HG02981 (cell line): ENCODE measurements around the gene PCBP2.
"Not testable (repeated sequence)": the region's sequence is repeated elsewhere in the genome, so short reads cannot be mapped to it uniquely, and the experiment has no call there.

Experiments used
- ATAC-seq: cut with Tn5 transposase; IDR thresholded peaks from one replicate; pipeline ENCODE4 v1.9.1; 2021; ENCODE audit warnings: mild to moderate bottlenecking, moderate library complexity; ENCODE audit not compliant: unreplicated experiment

The PCBP2 gene

DNA sequence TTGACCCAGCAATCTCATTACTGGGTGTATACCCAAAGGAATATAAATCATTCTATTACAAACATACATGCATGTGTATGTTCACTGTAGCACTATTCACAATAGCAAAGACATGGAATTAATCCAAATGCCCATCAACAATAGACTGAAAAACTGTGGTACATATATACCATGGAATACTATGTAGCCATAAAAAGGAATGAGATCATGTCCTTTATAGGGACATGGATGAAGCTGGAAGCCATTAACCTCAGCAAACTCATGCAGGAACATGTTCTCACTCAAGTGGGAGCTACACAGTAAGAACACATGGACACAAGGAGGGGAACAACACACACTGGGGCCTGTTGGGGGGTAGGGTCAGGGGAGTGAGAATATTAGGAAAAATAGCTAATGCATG is 12.3 kb upstream of the PCBP2 start:
- ATAC-seq: not testable (repeated sequence)

DNA sequence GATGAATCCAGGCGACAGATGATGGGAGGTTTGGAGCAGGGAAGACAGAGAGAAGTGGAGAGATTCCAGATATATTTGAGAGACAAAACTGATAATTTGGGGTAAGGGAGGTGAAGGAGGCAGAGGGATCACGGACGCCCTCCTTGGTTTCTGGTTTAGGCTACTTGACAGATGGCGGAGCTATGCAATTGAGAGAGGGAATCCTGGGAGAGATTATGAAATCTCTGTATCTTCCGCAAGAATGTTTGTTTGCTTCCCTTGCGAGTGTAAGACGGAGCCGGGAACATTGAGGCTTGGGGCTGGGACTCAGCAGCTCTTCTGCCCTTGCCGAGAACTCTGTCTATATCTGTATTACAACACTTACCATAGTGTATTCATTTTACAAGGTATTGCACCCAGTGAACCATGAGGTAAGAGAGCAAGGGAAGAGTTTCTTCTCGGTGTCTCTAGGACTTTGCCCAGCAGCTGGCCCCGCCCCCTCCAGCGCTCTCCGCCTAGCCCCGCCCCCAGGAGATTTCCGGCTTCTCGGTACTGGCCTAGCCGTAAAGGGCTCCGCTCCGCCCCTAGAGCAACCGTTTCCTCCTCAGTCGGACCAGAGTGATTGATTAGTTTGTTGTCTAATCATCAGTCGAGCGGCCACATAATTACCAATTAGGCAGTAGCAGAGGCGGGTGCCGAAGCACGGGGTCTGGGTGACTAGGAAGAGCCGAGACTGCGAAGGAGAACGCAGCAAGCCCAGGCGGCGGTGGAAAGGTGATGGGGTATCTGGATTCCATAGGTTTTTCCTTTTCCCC is 10.7 kb upstream of the PCBP2 start, which contains the start of gene PRR13:
TSS of gene PRR13 (plus strand) at position 695 of the 794 bp plus-strand sequence. CDS start 981 bp downstream, outside the sequence.
- ATAC-seq: peak; percentile 100

DNA sequence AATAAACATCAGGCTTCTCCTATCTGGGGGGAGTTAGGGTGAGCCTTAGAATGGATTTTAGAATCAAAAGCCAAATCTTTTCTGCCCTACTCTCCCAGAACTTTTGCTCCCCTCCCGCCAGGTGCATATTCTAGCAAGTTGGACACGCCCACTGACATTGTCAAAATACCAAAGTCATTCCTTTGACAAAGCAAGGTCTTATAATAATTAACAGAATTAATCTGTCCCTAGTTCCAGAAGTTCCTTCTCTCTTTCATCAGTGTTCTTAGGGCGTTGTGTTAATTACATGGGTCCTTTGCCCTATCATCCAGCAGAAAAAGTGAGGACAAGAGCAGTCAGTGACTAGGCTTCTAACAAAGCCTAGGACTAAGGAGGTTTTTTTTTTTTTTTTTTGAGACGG is 7.9 kb upstream of the PCBP2 start:
- ATAC-seq: no peak

DNA sequence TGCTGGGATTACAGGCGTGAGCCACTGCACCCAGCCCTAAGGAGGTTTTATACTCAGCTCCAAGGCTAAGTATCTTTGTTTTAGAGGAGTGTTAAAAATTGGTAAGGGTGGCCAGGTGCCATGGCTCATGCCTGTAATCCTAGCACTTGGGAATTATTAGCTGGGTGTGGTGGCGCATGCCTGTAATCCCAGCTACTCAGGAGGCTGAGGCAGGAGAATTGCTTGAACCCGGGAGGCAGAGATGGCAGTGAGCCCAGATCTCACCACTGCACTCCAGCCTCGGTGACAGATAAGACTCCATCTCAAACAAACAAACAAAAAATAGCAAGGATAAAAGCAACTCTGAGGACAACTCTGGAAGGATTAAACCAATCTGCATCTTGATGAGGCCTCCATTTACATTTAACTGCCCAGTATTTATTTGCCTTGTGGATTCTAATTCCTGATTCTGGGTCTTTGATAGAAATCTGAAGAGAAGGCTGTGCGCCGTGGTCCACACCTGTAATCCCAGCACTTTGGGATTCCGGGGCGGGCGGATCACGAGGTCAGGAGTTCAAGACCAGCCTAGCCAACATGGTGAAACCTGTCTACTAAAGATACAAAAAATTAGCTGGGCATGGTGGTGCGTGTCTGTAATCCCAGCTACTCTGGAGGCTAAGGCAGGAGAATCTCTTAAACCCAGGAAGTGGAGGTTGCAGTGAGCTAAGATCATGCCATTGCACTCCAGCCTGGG is 7.1 kb upstream of the PCBP2 start:
- ATAC-seq: not testable (repeated sequence)

DNA sequence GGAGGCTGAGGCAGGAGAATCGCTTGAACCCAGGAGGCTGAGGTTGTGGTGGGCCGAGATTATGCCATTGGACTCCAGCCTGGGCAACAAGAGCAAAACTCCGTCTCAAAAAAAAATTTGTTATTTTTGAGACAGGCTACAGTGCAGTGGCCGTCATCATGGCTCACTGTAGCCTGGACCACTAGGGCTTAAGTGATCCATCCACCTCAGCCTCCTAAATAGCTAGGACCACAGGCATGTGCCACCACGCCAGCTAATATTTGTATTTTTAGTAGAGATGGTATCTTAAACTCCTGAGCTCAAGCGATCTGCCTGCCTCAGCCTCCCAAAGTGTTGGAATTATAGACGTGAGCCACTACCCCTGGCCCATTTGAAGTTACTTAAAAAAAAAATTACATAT is 966 bp upstream of the PCBP2 start:
- no peak for ATAC-seq

DNA sequence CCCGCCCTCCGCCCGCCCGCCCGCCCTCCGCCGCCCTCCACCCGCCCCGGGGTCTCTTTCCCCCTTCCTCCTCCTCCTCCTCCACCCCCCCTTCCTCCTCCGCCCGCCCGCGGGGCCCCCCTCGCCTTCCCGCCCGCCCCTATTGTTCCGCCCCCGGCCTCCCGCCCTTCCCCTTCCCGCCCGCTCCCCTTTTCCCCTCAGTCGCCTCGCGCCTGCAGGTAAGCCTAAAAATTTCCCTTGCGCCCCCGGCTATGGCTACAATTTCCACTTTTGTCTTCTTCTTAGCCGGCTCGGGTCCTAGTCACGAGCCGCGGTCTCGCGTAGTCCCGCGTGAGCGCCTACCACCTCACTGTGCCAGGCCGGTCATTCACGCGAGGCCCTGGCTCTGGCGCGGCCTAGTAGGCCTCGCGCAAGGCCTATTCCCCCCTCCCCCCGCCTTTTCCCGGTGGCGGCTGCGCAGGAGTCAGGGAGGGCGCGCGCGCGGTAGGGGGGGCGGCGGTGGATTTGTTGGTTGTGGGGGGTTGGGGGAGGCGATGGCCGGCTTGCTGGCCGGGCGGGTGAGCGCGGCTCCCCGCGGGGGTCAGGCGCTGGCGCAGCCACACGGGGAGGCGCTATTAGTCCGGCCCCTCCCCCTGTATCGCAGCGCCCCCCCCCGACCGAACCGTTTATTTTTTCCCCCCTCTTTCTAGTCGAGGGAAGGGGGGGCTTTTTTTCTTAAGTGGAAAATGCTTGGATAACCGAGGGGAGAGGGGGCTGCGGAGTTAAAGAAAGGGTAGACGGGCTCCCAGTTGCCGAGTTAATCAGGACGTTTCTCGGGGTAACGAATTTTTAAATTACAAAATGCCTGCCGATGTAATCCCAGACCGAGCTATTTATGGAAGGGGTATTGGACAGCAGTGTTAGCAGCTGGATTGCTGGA is 516 bp downstream of the PCBP2 start:
- peak; percentile 26 for ATAC-seq

DNA sequence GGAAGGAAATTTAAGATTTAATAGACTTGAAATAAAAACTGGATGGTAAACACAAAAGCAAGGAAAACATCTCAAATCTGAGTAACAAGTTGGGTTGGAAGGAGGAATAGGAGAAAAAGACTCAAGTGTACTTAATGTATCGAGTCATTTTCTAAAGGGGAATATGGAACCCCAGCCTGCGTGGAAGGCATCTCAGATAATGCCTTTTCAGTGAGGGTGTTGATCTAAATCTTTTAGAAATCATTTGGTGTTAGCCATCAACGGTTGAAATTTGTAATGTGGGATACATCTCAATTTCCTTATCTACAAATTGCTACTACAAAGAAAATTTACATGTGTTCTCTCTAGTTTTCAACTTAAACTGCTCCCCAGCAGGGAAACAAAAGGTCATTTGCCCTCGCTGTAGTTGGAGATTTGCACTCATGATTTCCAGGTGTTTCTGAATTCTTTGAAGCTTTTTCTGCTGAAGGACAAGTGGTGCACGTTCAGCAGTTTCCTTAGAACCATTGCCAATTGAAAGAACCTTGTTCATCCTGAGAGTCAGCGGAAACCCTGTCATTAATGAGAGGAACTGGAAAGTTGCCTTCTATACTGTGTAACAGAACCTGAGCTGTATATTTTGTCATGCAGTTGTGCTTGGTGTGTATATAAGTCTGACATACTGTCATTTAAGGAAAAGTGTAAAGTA is 2.2 kb downstream of the PCBP2 start:
- ATAC-seq: no peak

DNA sequence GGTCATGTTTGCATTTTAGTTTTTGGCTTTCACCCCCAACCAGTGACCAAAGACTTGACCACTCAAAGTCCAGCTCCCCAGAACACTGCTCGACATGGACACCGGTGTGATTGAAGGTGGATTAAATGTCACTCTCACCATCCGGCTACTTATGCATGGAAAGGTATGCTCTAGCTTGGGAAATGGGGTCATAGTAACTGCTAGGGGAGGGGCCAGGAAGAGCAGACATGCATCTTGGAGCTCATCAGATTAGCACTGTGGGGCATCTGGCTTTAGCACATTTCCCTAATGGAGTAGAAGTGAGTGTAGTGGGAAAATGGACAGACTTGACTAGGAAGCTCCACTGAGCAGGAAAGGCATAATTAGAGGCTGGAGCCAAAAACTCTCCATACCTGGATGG is 2.8 kb downstream of the PCBP2 start:
- ATAC-seq: no peak

DNA sequence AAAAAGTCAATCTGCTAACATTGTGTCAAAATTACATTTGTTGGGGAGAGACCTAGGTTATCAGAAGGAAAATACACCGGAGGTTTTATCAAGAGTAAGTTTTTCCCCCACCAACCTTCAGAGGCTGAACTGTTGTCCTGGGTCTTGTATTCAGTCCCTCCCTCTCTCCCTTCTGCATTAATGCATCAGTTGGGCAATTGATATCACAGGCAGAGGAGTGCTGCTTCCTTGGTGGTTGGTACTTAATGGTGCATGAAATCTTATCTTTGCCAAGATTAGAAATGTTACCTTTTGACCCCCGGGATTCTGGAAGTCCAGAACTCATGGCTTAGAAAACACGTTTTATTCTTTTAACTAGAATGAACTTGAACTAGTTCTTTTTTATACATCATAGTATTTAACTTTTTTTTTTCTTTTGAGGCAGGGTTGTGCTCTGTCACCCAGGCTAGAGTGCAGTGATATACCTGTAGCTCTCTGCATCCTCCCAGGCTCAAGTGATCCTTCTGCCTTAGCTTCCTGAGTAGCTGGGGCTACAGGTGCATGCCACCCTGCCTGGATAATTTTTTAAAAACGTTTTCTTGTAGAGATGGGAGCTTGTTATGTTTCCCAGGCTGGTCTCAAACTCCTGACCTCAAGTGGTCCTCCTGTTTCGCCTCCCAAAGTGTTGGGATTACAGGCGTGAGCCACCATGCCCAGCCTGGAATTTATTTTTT is 4.9 kb downstream of the PCBP2 start:
- ATAC-seq: no peak

DNA sequence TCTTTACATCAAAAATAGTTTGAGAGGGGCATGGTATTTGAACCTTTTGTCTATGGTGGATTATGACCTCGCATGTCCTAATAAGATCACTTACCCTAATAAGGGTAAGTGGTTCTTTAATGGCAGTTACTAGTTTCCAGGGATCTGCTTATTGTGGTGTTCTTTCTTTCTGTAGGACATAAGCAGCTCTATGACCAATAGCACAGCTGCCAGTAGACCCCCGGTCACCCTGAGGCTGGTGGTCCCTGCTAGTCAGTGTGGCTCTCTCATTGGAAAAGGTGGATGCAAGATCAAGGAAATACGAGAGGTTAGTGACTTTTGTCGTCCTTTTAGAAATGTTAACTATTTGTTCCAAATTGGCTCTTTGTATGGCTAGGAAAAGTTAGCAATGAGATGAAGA is 7.2 kb downstream of the PCBP2 start:
- no peak for ATAC-seq

DNA sequence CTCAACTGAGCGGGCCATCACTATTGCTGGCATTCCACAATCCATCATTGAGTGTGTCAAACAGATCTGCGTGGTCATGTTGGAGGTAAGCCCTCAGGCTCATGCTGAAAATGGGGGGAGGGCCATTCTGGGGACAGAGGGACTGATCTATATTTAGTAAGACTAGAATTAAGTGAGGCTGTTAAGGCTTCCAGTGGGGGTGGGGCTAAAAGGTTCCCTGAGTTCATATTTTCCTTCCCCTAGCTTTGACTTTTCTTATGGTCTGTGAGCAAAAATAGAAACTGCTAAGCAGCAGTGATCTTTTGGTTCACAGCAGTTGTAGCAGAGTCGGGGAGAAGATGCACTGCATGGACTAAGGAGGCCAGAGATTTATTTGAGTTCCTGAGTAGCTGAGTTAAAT is 9.2 kb downstream of the PCBP2 start:
- ATAC-seq: no peak

DNA sequence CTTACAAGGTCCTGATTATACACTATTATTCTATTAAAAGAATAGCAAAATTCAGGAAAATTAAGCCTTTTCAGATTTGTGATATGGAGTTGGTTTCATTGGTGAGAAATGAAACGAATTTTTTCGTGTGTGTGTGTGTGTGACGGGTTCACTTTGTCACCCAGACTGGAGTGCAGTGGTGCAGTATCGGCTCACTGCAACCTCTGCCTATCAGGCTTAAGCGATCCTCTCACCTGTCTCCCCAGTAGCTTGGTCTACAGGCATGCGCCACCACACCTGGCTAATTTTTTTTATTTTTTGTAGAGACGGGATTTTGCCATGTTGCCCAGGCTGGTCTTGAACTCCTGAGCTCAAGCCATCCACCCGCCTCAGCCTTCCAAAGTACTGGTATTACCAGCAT is 9.7 kb downstream of the PCBP2 start:
- no peak for ATAC-seq

DNA sequence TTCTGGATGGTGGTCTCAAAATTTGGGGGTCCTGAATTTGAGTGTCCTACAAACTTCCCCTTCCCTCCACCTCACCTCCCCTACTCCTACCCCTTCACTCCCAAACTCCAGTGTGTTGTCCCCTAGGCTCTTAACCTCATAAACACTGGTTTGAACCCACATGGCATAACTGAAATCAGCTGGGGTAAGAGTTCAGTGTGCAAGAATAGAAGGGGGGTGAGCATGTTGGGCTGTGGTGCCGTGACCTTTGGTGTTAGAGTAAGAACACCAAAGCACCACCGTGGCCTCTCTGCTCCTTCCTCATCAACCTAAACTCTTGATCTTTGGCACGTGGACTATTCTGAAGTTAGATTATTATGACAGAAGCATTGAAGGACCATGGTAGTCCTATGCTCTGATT is 11.0 kb downstream of the PCBP2 start:
- ATAC-seq: no peak

DNA sequence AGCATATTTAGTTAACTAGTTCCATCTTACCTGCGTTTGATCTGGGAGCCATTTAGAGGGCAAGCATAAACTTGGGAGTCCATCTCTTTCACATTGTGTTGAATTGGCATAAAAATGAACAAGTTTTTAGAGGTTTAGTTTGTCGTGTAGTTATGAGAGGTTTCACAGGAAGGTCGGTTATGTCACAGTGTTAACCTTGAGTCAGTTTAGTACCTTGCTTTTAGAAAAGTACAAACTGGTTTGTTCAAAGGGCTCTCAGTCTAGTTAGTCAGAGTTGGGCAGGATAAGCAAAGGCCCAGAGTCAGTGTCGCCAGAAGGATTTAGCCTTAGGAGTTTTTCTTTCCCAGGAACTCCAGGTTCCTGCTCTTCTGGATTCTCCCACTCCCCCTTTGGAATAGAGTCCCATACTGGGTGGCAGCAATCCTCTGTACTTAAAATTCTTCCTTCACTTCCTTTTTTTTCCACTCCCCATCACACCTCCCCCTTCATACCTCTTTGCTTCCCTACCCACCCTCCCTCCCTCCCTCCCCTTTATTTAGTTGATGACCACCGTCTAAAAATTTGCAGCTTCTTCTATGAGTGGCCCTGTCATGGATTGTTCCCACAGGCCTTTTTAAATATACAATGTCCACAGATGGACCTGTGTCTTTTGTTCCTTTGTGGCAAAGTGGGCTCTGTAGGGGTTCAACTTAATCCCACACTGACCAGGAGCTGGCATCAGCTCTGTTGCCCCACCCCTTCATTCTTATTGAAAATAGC is 12.1 kb downstream of the PCBP2 start:
- ATAC-seq: no peak

DNA sequence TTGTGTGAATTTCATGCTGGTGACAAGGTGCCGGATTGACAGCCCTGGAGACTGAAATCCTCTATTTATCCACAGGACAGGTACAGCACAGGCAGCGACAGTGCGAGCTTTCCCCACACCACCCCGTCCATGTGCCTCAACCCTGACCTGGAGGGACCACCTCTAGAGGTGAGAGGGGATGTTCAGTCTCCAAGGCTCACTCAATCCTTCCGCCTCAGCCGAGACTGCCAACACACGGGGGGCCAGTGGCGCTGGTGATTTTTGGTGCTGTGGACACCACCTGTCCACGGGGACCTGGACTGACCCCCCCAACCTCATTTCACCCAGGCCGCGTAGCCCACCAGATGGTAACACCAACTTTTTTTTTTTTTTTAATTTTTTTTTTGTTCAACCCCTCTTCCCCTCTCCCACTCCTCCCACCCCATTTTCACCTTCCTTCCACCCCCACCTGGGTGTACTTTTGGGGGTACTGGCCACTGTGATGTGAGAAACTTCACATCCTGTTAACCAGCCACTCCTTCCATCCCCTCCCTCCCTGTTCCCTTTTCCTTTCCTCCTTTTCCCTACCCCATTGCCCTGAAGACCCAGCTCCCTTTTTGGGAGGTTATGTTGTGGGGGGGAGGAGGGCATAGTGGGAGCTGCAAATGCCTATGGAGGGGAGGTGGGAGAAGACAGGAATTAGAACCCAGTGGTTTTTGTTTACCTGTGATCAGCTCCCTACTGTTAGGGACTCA is 12.9 kb downstream of the PCBP2 start:
- no peak for ATAC-seq

DNA sequence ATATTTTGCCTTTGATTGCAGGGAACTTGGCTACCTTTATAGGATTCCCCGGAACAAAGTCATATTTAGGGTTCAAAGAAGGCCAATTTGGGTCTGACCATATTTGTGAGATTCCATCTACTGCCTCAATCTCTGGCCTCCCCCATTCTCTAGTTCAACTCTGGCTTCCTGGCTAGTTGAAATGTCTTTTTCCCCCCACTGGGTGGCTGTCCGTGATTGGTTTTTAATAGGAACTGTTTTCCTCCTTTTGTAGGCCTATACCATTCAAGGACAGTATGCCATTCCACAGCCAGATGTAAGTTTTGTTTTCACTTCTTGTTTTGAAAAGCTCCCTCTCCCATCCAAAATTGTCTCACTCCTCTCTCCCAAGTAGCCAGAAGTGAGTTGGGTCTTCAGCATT is 13.8 kb downstream of the PCBP2 start:
- ATAC-seq: no peak

DNA sequence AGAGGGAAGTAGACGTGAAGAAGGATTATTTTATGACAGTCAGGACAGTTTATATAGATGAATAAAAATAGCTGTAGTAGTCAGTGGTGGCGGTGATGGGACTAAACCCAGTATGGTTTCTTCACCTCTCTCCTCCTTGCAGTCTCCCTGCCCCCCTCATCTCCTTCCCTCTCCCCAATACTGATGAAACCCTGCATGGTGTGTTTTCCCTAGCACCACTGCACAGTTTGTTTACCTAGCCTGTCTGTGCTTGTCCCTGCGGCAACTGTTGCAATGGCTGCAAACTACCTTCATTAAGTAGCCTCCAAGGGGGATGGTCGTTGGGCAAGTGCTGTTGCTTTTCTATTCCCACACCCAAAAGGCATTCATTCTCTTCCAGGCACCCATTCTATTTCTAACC is 14.7 kb downstream of the PCBP2 start:
- ATAC-seq: no peak

DNA sequence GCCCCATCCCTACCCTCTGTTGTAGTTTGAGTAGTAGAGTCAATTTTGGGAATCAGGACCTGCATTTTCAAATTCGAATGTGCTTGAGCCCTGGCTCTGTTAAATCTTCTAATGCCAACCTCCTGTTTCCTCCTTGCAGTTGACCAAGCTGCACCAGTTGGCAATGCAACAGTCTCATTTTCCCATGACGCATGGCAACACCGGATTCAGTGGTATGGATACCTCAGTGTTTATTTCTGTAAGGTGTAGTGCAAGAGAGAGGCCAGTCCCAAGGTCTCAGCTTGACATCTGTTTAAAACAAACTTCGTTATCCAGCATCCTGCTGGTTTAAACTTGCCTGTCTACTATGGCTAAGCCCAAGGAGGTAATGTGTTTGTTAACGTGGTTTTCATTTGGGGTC is 15.2 kb downstream of the PCBP2 start:
- no peak for ATAC-seq

DNA sequence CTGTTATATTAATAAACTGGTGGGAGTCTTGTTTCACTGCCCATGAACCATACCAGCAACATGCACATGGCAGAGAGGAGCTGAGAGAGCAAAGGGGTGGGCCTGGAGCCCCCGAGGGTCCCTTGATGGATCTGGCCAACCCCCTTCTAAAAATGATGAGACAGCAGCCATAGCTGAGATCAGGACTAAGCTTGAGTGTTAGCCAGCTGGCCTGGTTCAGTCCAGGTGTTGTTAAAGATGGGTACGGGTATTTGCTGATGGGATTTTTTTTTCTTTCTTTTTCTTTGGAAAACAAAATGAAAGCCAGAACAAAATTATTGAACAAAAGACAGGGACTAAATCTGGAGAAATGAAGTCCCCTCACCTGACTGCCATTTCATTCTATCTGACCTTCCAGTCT is 16.0 kb downstream of the PCBP2 start:
- no peak for ATAC-seq
